Transverse colon (tissue), 4 donors: ENCODE measurements around the gene AGPAT4. TPM values are rescaled to one million over a fixed set of nuclear protein-coding genes. Genes with fewer than 3 reads are reported as not detected.

Experiments used
- DNase-seq: peaks from one replicate; pipeline ENCODE4 v3.0.0-alpha.2; 2019
- H3K27ac ChIP-seq, 4 donors: fragments of 200-600 bp; sonication (generic); 2 replicates each; pipeline ENCODE4 v1.5.1; 2016 to 2018; ENCODE audit warnings: inconsistent platforms in 4 of 4
- H3K27me3 ChIP-seq: fragments of 200-600 bp; sonication (generic); 2 replicates; pipeline ENCODE4 v1.5.1; 2017; ENCODE audit warnings: inconsistent platforms
- H3K36me3 ChIP-seq, 4 donors: fragments of 200-600 bp; sonication (generic); 2 replicates each; pipeline ENCODE4 v1.5.1; 2017 to 2019; ENCODE audit warnings: inconsistent platforms in 4 of 4
- H3K4me1 ChIP-seq, 4 donors: fragments of 200-600 bp; sonication (generic); 2 replicates each; pipeline ENCODE4 v1.5.1; 2017 to 2020; ENCODE audit warnings: inconsistent platforms in 4 of 4
- H3K4me3 ChIP-seq, 4 donors: fragments of 200-600 bp; sonication (generic); 1 replicate in 1 of 4; 2 replicates in 3 of 4; pipeline versions ENCODE4 v1.5.1 to v1.6.1; 2017 to 2019; ENCODE audit warnings: inconsistent platforms in 4 of 4
- H3K9me3 ChIP-seq, 2 donors: fragments of 200-600 bp; sonication (generic); 2 replicates each; pipeline ENCODE4 v1.5.1; 2017 to 2019; ENCODE audit warnings: inconsistent platforms in 2 of 2
- EP300 ChIP-seq: sonication (generic); formaldehyde crosslinking; IDR thresholded peaks from one replicate; pipeline ENCODE4 v1.6.1; 2017; ENCODE audit warnings: antibody characterized with exemption, low read depth
- POLR2A ChIP-seq: fragments of 450-650 bp; IDR thresholded peaks from one replicate; pipeline ENCODE4 v1.6.1; 2016; ENCODE audit warnings: antibody characterized with exemption, mild to moderate bottlenecking, moderate library complexity
- POLR2AphosphoS5 ChIP-seq, 3 donors: sonication (generic); formaldehyde crosslinking; IDR thresholded peaks; one replicate each; pipeline ENCODE4 v1.6.1; 2016; ENCODE audit warnings: antibody characterized with exemption in 3 of 3
- WGBS, 2 donors: methylation state at CpG; one replicate each; pipeline ENCODE4 v1.1.5; 2018; ENCODE audit warnings: low coverage in 1 of 2; 5-methylcytosine and 5-hydroxymethylcytosine counted together
- in situ Hi-C, 4 donors: fragments of 200-750 bp; cut with MboI; loops; one replicate each; pipeline versions ENCODE4 v1.15.0 to v1.15.1; 2017; ENCODE audit warnings: low sequenced_read_pairs in 3 of 4, low pct_ligation_motif_present in 1 of 4, low pct_unique_long_range_greater_than_20kb in 1 of 4
- intact Hi-C: fragments of 100-400 bp; cut with DNase I; formaldehyde crosslinking; loops from one replicate; pipeline ENCODE4 v1.15.1; 2023; ENCODE audit warnings: low total_unique reads
- total RNA-seq, 4 donors: library from RNA; depleted of rRNA; stranded (reverse); fragments of >200 nt; gene quantifications; one replicate each; pipeline ENCODE4 v1.1.0, GENCODE V29; 2016
- TF ChIP-seq, protein P1 (sequence below), 5 experiments: fragments of 200-600 bp in 3 of 5; fragments of 450-650 bp in 2 of 5; sonication (generic) in 3 of 5; IDR thresholded peaks; 1 replicate in 2 of 5; 2 replicates in 3 of 5; pipeline ENCODE4 v1.5.1; 2016 to 2017; ENCODE audit warnings: antibody characterized with exemption in 5 of 5, inconsistent platforms in 3 of 5, mild to moderate bottlenecking in 2 of 5, moderate library complexity in 1 of 5

AGPAT4 gene
- total RNA-seq, 4 donors from 2014 or later = 2.2 to 6.4 (median 4.4) TPM

DNA sequence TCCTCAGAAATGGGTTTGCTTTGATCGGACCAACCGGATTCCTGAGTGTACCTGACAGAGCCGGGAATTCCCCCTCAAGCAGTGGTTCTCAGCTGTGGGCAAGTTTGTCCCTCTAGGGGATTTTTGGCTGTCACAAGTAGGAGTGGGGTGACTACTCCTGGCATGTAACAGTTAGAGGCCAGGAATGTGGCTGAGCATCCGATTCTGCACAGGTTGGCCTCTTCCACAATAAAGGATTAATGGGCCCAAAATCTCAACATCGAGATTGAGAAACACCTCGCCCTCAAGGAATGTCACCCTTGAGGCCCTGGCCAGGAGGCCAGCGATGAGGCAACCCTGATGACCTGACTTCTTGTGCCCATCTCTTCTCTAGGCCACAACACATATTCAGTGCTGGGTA, 7.9 kb downstream of the AGPAT4 start:
- Histone ChIP-seq H3K36me3 (no peaks in the 10 kb centered on the region), H3K9me3 (no peaks in the 10 kb centered on the region), H3K4me3 (no peak overlapping the region), H3K27ac (no peak overlapping the region), H3K27me3 (no peaks in the 10 kb centered on the region), H3K4me1 (peaks cover 0 to 1% (median 0%) of the 10 kb centered on the region in 4 donors)
- in situ Hi-C loops = no loop called here
- 90% methylated on average over 7 of the region's 7 CpGs; no CpG with 5 or more reads in 1 of the 2 donors for WGBS, 2 donors
- TF ChIP-seq, protein P1, sequence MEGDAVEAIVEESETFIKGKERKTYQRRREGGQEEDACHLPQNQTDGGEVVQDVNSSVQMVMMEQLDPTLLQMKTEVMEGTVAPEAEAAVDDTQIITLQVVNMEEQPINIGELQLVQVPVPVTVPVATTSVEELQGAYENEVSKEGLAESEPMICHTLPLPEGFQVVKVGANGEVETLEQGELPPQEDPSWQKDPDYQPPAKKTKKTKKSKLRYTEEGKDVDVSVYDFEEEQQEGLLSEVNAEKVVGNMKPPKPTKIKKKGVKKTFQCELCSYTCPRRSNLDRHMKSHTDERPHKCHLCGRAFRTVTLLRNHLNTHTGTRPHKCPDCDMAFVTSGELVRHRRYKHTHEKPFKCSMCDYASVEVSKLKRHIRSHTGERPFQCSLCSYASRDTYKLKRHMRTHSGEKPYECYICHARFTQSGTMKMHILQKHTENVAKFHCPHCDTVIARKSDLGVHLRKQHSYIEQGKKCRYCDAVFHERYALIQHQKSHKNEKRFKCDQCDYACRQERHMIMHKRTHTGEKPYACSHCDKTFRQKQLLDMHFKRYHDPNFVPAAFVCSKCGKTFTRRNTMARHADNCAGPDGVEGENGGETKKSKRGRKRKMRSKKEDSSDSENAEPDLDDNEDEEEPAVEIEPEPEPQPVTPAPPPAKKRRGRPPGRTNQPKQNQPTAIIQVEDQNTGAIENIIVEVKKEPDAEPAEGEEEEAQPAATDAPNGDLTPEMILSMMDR (IDR thresholded peaks at IDR 0.05) = no peak
- no peak for TF ChIP-seq EP300
- no peak for TF ChIP-seq POLR2A
- TF ChIP-seq POLR2AphosphoS5 (IDR thresholded peaks at IDR 0.05) = no peak
- DNase-seq = no peak
- intact Hi-C loops = no loop called here

DNA sequence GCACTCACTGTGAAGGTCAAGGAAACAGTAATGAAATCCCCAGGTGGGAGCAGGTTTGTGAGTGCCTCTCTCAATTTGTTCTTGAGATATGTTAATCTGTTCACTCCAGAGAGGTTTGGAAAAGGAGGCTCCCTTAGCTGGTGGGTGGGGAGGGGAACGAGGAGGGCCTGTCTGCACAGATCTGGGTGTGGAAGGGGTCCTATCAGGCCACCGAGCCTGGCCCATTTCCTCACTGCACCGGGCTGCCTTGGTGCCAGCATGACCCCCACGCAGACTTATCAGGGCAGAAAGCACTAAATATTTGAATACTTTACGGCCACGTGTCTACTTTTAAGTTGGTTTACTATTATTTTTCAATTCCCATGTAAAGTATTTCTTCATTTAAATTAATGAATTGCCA, 8.3 kb downstream of the AGPAT4 start:
- Histone ChIP-seq H3K27ac (no peak overlapping the region), H3K27me3 (no peaks in the 10 kb centered on the region), H3K36me3 (no peaks in the 10 kb centered on the region), H3K9me3 (no peaks in the 10 kb centered on the region), H3K4me3 (no peak overlapping the region), H3K4me1 (no peaks in the 10 kb centered on the region)
- 87 to 92% methylated on average over 5 to 6 of the region's 6 CpGs for WGBS, 2 donors
- no peak for DNase-seq
- intact Hi-C loops (no loop called here), in situ Hi-C loops (no loop called here)
- TF ChIP-seq POLR2AphosphoS5 (IDR thresholded peaks at IDR 0.05) (no peak), EP300 (no peak), POLR2A (no peak)
- TF ChIP-seq, protein P1 (IDR thresholded peaks at IDR 0.05) = no peak

DNA sequence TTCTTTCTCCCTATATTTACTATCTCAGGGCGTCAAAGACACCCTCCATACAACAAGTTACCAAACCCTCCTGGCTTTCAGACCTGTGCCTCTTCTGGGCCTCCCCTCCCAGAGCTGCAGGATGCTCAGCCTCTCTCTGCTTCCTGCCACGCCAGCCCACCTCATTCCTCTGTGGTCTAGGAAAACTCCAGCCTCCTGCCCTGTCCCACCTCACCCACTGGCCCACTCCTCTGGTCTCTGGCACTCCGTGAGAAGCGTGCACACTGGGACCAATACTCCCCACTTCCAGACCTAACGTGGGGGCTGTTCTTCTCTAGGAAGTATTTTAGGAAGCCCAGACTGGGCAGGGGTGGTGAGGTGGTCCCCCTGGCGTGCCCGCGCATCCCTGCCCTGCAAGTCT, 9.7 kb downstream of the AGPAT4 start:
- no peak for DNase-seq
- in situ Hi-C loops (no loop called here), intact Hi-C loops (no loop called here)
- Histone ChIP-seq H3K36me3 (no peaks in the 10 kb centered on the region), H3K9me3 (no peaks in the 10 kb centered on the region), H3K4me3 (no peak overlapping the region), H3K27ac (no peak overlapping the region), H3K27me3 (no peaks in the 10 kb centered on the region), H3K4me1 (no peaks in the 10 kb centered on the region)
- TF ChIP-seq POLR2A (no peak), EP300 (no peak), POLR2AphosphoS5 (IDR thresholded peaks at IDR 0.05) (no peak)
- TF ChIP-seq, protein P1 (IDR thresholded peaks at IDR 0.05) = no peak
- 88% methylated on average over 8 of the region's 8 CpGs; no CpG with 5 or more reads in 1 of the 2 donors for WGBS, 2 donors

DNA sequence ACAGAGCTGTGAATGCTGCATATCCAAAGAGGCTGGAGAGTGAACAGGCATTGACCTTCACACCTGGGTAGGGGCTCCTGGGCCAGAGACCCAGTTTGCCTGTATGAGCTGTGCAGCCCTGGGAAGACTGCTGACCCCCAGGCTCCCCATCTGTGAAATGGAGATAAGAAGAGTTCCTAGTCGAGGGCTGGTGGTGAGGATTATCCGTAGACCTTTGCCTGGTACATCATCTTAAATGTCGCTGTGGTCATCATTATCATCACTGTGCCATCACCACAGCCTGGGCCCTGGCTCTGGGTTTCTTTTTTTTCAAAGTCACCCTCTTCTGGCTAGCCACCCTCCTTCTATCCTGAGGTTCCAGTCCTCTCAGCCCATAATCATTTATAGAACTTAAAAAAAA, 12.0 kb downstream of the AGPAT4 start:
- intact Hi-C loops = no loop called here

More for the DNA sequence above, 12.0 kb downstream of the AGPAT4 start:
- H3K4me3 ChIP-seq = no peak overlapping the region
- no peak for DNase-seq
- H3K9me3 ChIP-seq = no peaks in the 10 kb centered on the region
- H3K27me3 ChIP-seq = no peaks in the 10 kb centered on the region
- no peaks in the 10 kb centered on the region for H3K36me3 ChIP-seq
- no peaks in the 10 kb centered on the region for H3K4me1 ChIP-seq
- no peak overlapping the region for H3K27ac ChIP-seq
- TF ChIP-seq, protein P1 (IDR thresholded peaks at IDR 0.05) = no peak
- no peak for TF ChIP-seq EP300
- TF ChIP-seq POLR2AphosphoS5 (IDR thresholded peaks at IDR 0.05) = no peak
- in situ Hi-C loops = no loop called here
- 89 to 93% methylated on average over 3 of the region's 3 CpGs for WGBS, 2 donors
